GM12801 (cell line): Measurements from ENCODE around the gene CDKN2AIPNL.

Source experiments
- TF ChIP-seq, protein P1 (sequence below): IDR thresholded peaks from one replicate; pipeline ENCODE4 v1.5.1; 2011; ENCODE audit warnings: control low read depth; ENCODE audit not compliant: insufficient read length; ENCODE audit errors: extremely low read depth

Gene CDKN2AIPNL

DNA sequence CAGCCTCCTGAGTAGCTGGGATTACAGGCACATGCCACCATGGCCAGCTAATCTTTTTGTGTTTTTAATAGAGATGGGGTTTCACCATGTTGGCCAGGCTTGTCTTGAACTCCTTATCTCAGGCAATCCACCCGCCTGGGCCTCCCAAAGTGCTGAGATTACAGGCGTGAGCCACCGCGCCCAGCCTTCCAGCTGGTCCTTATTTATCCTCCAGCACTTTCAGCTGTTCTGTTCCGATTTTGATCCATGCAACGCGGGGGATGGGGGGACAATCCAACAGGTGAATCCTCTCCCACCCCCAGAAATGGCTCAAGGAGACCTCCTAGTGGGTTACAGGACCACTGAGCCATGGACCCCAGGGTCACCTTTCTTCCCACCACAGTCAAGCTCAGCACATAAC is 14.7 kb upstream of the CDKN2AIPNL start:
- TF ChIP-seq, protein P1, sequence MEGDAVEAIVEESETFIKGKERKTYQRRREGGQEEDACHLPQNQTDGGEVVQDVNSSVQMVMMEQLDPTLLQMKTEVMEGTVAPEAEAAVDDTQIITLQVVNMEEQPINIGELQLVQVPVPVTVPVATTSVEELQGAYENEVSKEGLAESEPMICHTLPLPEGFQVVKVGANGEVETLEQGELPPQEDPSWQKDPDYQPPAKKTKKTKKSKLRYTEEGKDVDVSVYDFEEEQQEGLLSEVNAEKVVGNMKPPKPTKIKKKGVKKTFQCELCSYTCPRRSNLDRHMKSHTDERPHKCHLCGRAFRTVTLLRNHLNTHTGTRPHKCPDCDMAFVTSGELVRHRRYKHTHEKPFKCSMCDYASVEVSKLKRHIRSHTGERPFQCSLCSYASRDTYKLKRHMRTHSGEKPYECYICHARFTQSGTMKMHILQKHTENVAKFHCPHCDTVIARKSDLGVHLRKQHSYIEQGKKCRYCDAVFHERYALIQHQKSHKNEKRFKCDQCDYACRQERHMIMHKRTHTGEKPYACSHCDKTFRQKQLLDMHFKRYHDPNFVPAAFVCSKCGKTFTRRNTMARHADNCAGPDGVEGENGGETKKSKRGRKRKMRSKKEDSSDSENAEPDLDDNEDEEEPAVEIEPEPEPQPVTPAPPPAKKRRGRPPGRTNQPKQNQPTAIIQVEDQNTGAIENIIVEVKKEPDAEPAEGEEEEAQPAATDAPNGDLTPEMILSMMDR: no peak

DNA sequence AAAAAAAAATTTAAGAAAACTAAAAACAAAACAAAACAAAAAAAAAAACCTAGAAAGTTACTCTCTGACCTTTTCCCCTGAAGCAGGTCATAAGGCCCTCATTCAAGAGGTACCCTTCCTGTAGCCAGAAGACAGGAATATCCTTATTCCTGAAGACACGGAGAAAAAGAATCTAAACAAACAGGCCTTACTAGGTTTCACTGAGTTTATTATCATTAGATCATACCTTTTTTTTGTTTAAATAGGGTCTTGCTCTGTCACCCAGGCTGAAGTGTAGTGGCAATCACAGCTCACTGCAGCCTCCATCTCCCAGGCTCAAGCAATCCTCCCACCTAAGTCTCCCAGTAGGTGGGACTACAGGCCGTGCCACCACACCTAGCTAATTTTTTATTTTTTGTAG is 11.7 kb upstream of the CDKN2AIPNL start:
- TF ChIP-seq, protein P1: no peak

DNA sequence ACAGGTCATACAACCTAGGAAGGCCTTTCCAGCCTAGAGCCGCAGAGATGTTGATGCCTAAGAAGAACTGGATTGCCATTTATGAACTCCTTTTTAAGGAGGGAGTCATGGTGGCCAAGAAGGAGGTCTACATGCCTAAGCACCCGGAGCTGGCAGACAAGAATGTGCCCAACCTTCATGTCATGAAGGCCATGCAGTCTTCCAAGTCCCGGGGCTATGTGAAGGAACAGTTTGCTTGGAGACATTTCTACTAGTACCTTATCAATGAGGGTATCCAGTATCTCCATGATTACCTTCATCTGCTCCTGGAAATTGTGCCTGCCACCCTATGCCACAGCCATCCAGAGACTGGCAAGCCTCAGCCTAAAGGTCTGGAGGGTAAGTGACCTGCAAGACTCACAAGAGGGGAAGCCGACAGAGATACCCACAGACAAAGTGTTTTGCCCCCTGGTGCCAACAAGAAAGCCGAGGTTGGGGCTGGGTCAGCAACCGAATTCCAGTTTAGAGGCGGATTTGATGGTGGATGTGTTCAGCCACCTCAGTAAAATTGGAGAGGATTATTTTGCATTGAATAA is 11.2 kb upstream of the CDKN2AIPNL start:
- TF ChIP-seq, protein P1: no peak

DNA sequence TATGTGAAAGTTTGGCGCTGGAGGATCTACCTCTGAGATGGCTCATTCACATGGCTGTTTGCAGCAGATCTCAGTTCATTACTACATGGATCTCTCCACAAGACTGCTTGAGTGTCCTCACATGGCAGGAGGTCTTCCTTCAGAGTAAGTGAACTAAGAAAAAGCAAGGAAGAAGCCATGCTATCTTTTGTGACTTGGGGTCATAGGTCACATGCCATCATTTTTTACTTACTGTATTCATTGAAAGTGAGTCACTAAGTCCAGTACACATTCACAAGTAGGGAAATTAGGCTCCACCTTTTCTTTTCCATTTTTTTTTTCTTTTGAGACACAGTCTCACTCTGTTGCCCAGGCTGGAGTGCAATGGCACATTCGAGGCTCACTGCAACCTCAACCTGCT is 8.7 kb upstream of the CDKN2AIPNL start:
- TF ChIP-seq, protein P1: no peak

DNA sequence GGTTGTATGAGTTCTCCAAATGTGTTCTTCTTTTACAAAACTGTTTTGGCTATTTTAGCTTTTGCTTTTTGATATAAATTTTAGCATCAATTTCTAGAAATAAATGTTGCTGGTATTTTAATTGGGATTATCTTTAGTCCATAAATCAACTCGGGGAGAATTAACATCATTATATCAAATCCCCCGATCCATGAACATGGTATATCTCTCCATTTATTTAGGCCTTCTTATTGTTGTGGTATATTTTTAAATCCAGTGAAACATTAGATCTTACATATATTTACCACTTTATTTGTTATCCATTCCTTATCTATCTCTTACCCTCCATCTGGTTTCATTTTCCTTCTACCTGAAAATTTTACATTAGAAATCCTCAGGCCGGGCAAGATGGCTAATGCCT is 7.3 kb upstream of the CDKN2AIPNL start:
- TF ChIP-seq, protein P1: no peak

DNA sequence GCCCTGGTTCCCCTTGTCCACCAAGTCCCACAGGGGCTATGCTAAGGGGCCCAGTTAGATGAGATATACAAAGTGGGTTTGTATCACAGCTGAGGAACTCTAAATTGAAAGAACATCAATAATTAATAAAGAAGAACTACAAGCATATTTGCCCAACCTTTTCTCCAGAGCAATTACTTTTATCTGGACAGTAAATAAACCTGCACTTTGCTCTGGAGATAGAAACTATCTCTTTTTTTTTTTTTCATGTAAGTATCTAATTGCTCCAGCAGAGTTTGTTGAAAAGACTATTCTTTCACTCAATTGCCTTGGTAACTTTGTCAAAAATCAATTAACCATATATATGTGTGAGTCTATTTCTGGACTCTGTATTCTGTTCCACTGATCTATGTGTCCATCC is 6.0 kb upstream of the CDKN2AIPNL start:
- TF ChIP-seq, protein P1: no peak

DNA sequence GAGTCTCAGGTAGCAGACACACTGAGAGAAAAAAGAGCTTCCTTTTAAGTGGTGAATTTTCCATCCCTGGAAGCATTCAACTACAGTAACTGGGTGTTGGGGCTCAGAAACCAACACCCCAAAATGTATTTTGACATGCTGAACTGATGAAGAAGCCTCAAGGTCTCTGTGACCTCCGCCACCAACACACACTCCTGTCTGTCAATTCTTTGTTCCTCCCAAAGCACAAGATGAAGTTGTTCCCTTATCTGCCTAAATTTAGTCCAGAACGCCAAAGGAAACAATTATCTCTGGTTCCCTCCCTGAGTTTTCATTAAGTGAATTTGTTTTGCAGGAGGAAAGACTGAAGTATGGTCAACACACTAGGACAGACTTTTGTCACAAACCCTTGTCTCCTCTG is 1.4 kb upstream of the CDKN2AIPNL start:
- TF ChIP-seq, protein P1: no peak

DNA sequence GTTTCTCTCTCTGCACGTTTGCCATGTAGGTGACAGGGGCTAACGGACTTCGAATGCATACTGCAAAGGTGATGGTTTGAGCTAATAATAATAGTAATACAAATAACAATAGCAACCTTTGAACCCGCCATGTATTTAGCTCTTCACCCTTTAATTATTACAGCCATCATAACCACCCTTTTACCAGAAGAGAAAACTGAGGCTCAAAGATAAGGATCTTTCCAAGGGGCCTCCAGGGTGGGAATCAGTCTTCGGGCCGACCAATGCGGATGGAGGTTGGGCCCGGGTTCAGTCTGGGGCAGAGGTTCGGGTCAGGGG is 494 bp downstream of the CDKN2AIPNL start:
- TF ChIP-seq, protein P1: no peak
